NK-92 (cell line): ENCODE results near the gene TMEM229B.
"Not testable (repeated sequence)": the region's sequence is repeated elsewhere in the genome, so short reads cannot be mapped to it uniquely, and the experiment has no call there.

Source experiments
- DNase-seq: peaks from one replicate; lab custom pipeline; 2025; ENCODE audit not compliant: unreplicated experiment; lab: John Stamatoyannopoulos, UW

TMEM229B gene

DNA sequence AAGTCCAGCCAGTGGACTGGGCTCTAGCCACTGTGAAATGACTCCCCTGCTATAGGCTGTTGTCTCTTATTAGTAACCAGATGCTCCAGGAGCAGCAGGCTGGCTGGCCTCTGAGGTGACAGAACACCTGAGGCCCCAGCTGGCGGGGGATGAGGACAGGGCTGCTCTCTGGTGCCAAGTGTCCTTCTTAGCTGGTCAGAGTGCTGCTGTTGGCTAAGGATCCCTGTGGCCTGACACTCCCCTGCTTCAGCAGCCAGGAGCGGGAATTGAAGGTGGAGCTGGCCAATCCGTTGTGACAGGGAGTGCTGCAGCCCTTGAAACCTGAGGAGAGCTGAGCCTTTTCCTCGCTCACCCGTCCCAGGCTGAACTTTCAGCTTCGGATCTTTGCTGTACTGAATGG, 30.7 kb downstream of the TMEM229B start:
- DNase-seq: no peak

GRCh38 chr14:67456732-67457131, 31.8 kb downstream of the TMEM229B start:
- DNase-seq: no peak

GRCh38 chr14:67453575-67454300, 34.8 kb downstream of the TMEM229B start:
- DNase-seq: no peak

- DNase-seq: not testable (repeated sequence)
Observed at GRCh38 chr14:67451667-67452066, 36.9 kb downstream of the TMEM229B start.

DNA sequence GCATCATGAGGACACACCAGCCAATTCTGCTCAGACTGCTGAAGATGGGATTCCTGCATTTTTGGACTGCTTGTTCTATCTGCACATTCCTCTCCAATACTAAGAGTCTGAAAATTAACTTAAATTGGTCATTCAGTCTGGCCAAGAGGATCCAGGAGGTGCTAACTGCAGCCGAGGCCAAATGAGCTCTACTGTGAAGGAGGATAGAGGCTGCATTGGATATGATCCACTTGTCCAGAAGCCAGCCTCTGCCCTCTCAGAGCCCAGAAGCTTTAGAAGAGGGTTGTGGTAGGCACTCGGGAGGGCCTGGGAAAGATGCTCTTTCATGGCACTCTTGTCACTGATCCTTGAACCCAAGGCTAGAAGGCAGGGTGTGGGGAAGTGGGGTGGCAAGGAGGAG, 39.4 kb downstream of the TMEM229B start:
- no peak for DNase-seq

- no peak for DNase-seq
Observed at GRCh38 chr14:67447033-67447381, 41.5 kb downstream of the TMEM229B start.

- no peak for DNase-seq
Observed at GRCh38 chr14:67446371-67447032, 42.0 kb downstream of the TMEM229B start.

DNA sequence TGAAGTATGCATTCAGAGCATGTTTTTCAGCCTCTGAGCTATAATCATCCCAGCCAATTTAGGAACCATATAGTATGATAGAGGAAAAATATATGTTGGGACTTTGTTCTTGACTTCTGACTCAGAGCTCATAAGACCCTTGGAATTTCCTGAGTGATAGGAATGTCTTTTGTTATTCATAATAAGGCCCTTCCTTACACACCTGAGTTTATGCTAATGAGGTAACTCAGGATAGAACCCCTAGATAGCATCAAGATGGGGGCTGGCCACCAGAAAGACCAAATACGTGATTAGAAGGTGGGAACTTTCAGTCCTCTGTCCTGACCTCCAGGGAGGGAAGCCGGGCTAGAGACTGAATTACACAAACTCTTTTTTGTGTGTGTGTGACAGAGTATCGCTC, 44.1 kb downstream of the TMEM229B start:
- no peak for DNase-seq

GRCh38 chr14:67442139-67442906, 46.2 kb downstream of the TMEM229B start:
- DNase-seq: no peak

GRCh38 chr14:67441672-67442071, 46.8 kb downstream of the TMEM229B start:
- no peak for DNase-seq

- DNase-seq: no peak
Observed at GRCh38 chr14:67441256-67441655, 47.3 kb downstream of the TMEM229B start.

DNA sequence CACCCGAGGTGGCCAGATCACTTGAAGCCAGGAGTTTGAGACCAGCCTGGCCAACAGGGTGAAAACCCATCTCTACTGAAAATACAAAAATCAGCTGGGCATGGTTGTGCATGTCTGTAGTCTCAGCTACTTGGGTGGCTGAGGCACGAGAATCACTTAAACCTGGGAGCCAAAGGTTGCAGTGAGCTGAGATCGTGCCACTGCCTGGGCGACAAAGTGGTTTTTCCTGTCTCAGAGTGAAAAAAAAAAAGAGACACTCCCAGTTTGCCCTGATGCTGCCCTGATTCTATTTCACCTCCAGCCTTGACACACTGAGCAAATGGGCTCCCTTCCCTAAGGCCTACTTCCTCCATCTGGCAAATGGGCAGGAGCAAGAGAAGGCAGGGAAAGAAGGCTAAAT, 48.0 kb downstream of the TMEM229B start:
- DNase-seq: no peak

GRCh38 chr14:67438969-67439368, 49.6 kb downstream of the TMEM229B start:
- no peak for DNase-seq

GRCh38 chr14:67436006-67436866, 52.3 kb downstream of the TMEM229B start:
- DNase-seq: no peak

DNA sequence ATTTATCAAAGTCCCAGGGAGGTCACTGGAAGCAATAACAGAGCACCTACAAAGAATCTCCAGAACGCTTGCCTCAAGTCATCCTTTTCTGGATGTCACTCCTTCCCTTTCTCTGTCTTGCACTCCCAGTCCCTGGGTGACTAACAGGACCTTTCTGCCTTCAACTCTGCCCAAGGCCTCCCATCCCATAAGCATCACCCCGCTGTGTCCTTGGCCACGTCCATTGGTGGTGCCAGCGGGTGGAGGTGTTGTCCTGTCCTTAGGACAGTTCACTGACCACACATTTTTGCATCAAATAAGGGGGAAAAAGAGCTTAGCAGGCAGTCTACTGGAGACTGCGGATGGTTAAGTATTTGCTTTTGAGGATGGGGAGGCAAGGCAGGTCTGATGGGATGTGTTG, 52.9 kb downstream of the TMEM229B start:
- no peak for DNase-seq

DNA sequence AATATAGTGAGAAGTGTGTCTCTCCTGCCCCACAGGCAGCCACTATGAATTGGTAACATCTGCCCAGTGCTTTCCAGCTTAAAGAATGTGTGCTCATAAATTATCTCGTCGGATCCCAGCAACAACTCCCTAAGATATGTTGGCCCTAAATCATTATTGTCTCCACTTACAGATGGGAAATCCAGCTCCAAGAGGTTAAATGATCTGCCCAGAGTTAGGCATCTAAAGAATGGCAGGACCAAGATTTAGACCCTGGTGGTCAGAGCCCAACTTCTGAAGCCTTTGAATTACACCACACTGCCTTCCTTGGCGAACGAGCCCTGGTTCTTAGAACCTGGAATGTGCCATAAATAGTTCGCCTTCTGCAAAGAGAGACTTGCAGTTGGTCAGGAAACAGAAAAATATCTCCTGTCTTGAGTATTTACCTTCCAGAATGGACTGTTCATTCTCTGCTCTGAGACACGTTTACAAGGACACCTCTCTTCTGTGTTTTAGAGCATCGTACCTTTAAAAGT, 56.4 kb downstream of the TMEM229B start:
- DNase-seq: no peak

DNA sequence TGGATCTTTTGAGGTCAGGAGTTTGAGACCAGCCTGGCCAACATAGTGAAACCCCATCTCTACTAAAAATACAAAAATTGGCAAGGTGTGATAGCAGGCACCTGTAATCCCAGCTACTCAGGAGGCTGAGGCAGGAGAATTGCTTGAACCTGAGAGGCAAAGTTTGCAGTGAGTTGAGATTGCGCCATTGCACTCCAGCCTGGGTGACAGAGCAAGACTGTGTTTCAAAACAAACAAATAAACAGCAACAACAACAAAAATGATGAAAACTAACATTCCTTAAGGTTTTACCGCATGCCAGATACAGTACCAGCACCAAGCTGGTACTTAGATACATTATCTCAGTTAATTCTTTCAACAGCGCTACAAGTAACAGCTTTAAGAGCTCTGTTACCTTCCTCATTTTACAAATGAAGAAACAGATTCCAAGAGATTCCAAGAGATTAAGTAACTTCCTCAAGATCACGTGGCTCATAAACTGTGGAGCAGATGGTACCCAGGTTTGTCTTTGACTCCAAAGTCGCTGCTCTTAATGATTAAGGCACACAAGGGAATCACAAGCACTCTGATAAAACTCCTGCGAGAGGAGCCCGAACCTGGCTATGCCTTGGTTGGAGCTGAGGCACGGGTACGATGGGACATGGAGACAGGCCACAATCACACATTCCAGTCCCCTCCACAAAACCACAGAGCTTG, 58.9 kb downstream of the TMEM229B start:
- DNase-seq: no peak

GRCh38 chr14:67428501-67429031, 60.0 kb downstream of the TMEM229B start:
- no peak for DNase-seq

DNA sequence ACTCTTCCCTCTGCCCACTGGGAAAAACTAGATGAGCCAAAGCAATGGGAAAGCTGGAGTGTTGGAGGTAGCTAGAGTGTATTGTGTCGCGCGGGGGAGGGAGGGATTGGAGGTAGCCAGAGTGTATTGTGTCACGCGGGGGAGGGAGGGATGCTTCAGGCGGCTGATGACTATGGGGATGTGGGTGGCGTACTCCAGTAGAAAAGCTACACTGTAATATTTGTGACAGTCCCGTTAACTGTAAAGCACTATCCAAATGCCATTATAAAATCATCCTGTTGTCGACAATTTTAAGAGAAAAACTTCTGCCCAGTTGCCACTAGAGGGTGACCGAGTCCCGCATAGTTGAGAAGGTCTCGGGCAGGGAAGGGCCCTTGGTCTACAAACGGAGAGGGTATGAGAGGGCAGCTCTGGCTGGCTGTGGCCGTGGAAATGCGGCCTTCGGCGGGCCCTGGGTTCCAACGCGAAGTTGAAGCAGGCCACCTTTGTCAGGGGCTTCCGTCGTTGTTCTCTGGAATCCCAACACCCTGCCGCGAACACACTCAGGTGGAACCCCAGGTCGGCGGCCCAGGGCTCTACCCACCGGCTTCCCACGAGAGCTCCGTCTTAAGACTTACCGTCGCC, 61.4 kb downstream of the TMEM229B start:
- DNase-seq: no peak

DNA sequence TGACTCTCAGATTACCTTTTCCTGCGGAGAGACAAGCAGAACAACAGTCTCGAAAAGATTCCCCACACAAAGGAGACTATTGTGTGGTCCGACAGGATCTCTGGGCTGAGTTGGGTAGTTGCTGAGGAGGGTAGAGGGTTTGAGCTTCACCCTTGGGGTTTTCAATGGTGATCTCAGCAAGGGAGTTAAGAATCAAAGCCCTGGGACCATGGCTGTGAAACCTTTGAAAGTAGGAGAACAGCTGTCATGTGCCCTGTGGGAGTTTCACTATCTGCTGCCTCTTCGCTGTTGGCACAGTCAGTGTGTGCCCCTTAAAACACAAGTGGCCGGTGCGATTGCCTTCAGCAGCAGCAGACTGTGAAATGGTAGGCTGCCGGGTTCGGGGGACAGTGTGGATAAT, 62.4 kb downstream of the TMEM229B start:
- DNase-seq: no peak
